ENCODE data around the gene CYREN. TPM values are rescaled to one million over a fixed set of nuclear protein-coding genes. Genes with fewer than 3 reads are reported as not detected.

CYREN gene
- total RNA-seq, 1 experiment from 2014 or later = 84.8 TPM

- peak overlapping the region; percentile 87 for H3K27ac Mint-ChIP-seq (ENCODE audit: unreplicated experiment)
- no peaks in the 10 kb centered on the region for H3K9me3 Mint-ChIP-seq (ENCODE audit: low read depth, unreplicated experiment)
- peaks cover 40% of the 10 kb centered on the region for H3K4me1 Mint-ChIP-seq (ENCODE audit: low read depth, unreplicated experiment)
- H3K27me3 Mint-ChIP-seq (ENCODE audit: unreplicated experiment) = no peaks in the 10 kb centered on the region
- H3K4me3 Mint-ChIP-seq (ENCODE audit: low read depth, unreplicated experiment) = peak overlapping the region; percentile 78
- intact Hi-C loops (cut with micrococcal nuclease; ENCODE audit: unreplicated experiment) = loop anchor here (2.0 to 10.0 kb wide), 4 partner anchors 85 to 525 kb away; partner anchors contain the start of genes AGBL3 and BPGM
- no peak for DNase-seq
- TF ChIP-seq CTCF (IDR thresholded peaks at IDR 0.05; ENCODE audit: unreplicated experiment) = no peak
- BruUV-seq (replicated peaks) = no TSS peak
- CTCF ChIA-PET = interaction anchor here (1.3 to 1.6 kb wide), 5 partner anchors 8 to 183 kb away, joined by 3 to 7 read pairs (median 5); partner anchors contain the start of genes AGBL3 and TMEM140
- peaks cover 84% of the 10 kb centered on the region for H3K36me3 Mint-ChIP-seq (ENCODE audit: insufficient read depth, unreplicated experiment)
These were observed 588 bp downstream of the CYREN start for GRCh38 chr7:135169964-135170273.

GRCh38 chr7:135169141-135169963, 1.2 kb downstream of the CYREN start:
- BruUV-seq (replicated peaks) = TSS peak; percentile 53
- peak; percentile 77 for DNase-seq
- Mint-ChIP-seq H3K36me3 (ENCODE audit: insufficient read depth, unreplicated experiment) (peaks cover 86% of the 10 kb centered on the region), H3K4me1 (ENCODE audit: low read depth, unreplicated experiment) (peaks cover 34% of the 10 kb centered on the region), H3K27me3 (ENCODE audit: unreplicated experiment) (no peaks in the 10 kb centered on the region), H3K27ac (ENCODE audit: unreplicated experiment) (peak overlapping the region; percentile 87), H3K9me3 (ENCODE audit: low read depth, unreplicated experiment) (no peaks in the 10 kb centered on the region), H3K4me3 (ENCODE audit: low read depth, unreplicated experiment) (peak overlapping the region; percentile 78)
- intact Hi-C loops (cut with micrococcal nuclease; ENCODE audit: unreplicated experiment) = no loop called here
- TF ChIP-seq CTCF (IDR thresholded peaks at IDR 0.05; ENCODE audit: unreplicated experiment) = peak; percentile 50
- CTCF ChIA-PET = interaction anchor here (0.8 to 1.6 kb wide), 4 partner anchors 8 to 22 kb away, joined by 3 to 7 read pairs (median 4); partner anchors contain the start of gene TMEM140

GRCh38 chr7:135168489-135169140, 1.9 kb downstream of the CYREN start:
- peaks cover 86% of the 10 kb centered on the region for H3K36me3 Mint-ChIP-seq (ENCODE audit: insufficient read depth, unreplicated experiment)
- H3K9me3 Mint-ChIP-seq (ENCODE audit: low read depth, unreplicated experiment) = no peaks in the 10 kb centered on the region
- no TSS peak for BruUV-seq (replicated peaks)
- no peak for TF ChIP-seq CTCF (IDR thresholded peaks at IDR 0.05; ENCODE audit: unreplicated experiment)
- intact Hi-C loops (cut with micrococcal nuclease; ENCODE audit: unreplicated experiment) = no loop called here
- peak overlapping the region; percentile 87 for H3K27ac Mint-ChIP-seq (ENCODE audit: unreplicated experiment)
- CTCF ChIA-PET = interaction anchor here (0.8 to 1.6 kb wide), 4 partner anchors 8 to 21 kb away, joined by 3 to 7 read pairs (median 4); partner anchors contain the start of gene TMEM140
- no peaks in the 10 kb centered on the region for H3K27me3 Mint-ChIP-seq (ENCODE audit: unreplicated experiment)
- no peak for DNase-seq
- H3K4me1 Mint-ChIP-seq (ENCODE audit: low read depth, unreplicated experiment) = peaks cover 28% of the 10 kb centered on the region
- peak overlapping the region; percentile 78 for H3K4me3 Mint-ChIP-seq (ENCODE audit: low read depth, unreplicated experiment)

GRCh38 chr7:135168001-135168400, 2.5 kb downstream of the CYREN start:
- H3K27ac Mint-ChIP-seq (ENCODE audit: unreplicated experiment) = peak overlapping the region; percentile 87
- no peak for DNase-seq
- BruUV-seq (replicated peaks) = no TSS peak
- CTCF ChIA-PET = no interaction called here
- H3K27me3 Mint-ChIP-seq (ENCODE audit: unreplicated experiment) = no peaks in the 10 kb centered on the region
- peaks cover 28% of the 10 kb centered on the region for H3K4me1 Mint-ChIP-seq (ENCODE audit: low read depth, unreplicated experiment)
- intact Hi-C loops (cut with micrococcal nuclease; ENCODE audit: unreplicated experiment) = no loop called here
- no peaks in the 10 kb centered on the region for H3K9me3 Mint-ChIP-seq (ENCODE audit: low read depth, unreplicated experiment)
- no peak for TF ChIP-seq CTCF (IDR thresholded peaks at IDR 0.05; ENCODE audit: unreplicated experiment)
- peaks cover 87% of the 10 kb centered on the region for H3K36me3 Mint-ChIP-seq (ENCODE audit: insufficient read depth, unreplicated experiment)
- H3K4me3 Mint-ChIP-seq (ENCODE audit: low read depth, unreplicated experiment) = peak overlapping the region; percentile 78

Measured in Calu3 (cell line).